ENCODE measurements around the gene SIN3B. TPM values are rescaled to one million over a fixed set of nuclear protein-coding genes. Genes with fewer than 3 reads are reported as not detected.

SIN3B gene
- total RNA-seq, 1 donor from 2014 or later = 47.8 TPM

GRCh38 chr19:16911046-16911445 is 81.8 kb downstream of the SIN3B start:
- no peak for DNase-seq

GRCh38 chr19:16912780-16913179 is 83.6 kb downstream of the SIN3B start:
- DNase-seq = no peak

GRCh38 chr19:16914421-16914820 is 85.2 kb downstream of the SIN3B start:
- no peak for DNase-seq

- DNase-seq = no peak
These were observed 85.9 kb downstream of the SIN3B start for GRCh38 chr19:16915135-16915534.

- DNase-seq = no peak
These were observed 86.5 kb downstream of the SIN3B start for GRCh38 chr19:16915734-16916133.

- DNase-seq = no peak
These were observed 88.2 kb downstream of the SIN3B start for GRCh38 chr19:16917401-16917800.

- DNase-seq = no peak
These were observed 90.3 kb downstream of the SIN3B start for GRCh38 chr19:16919496-16919895.

- DNase-seq = no peak
These were observed 91.8 kb downstream of the SIN3B start for GRCh38 chr19:16920816-16921529.

- DNase-seq = no peak
These were observed 92.8 kb downstream of the SIN3B start for GRCh38 chr19:16921766-16922591.

GRCh38 chr19:16922592-16922934 is 93.4 kb downstream of the SIN3B start:
- DNase-seq = no peak

- no peak for DNase-seq
These were observed 93.8 kb downstream of the SIN3B start for GRCh38 chr19:16922949-16923348.

- DNase-seq = no peak
These were observed 98.7 kb downstream of the SIN3B start for GRCh38 chr19:16927883-16928282.

- DNase-seq = no peak
These were observed 99.2 kb downstream of the SIN3B start for GRCh38 chr19:16928351-16928750.

- no peak for DNase-seq
These were observed 99.7 kb downstream of the SIN3B start for GRCh38 chr19:16928916-16929315.

Small RNA genes lying within 50 kb of the gene (small RNA-seq; reads per million reads assigned to genes)
- gene AC008737.3 (ENCODE audit: low replicate concordance) (not detected), gene RN7SL823P (ENCODE audit: low replicate concordance) (not detected), gene RN7SL835P (ENCODE audit: low replicate concordance) (not detected)

Other genes with a start within 250 kb of the SIN3B start
- 5.7 TPM for gene MED26, start 201.2 kb upstream of the SIN3B start, total RNA-seq
- 50.6 TPM for gene SMIM7, start 169.3 kb upstream of the SIN3B start, total RNA-seq
- 11.9 TPM for gene TMEM38A, start 168.3 kb upstream of the SIN3B start, total RNA-seq
- 0.10 TPM for gene NWD1, start 109.6 kb upstream of the SIN3B start, total RNA-seq
- gene F2RL3, start 59.6 kb downstream of the SIN3B start, total RNA-seq = 0.49 TPM
- gene CPAMD8, start 197.4 kb downstream of the SIN3B start, total RNA-seq = 4.0 TPM
- 4.5 TPM for gene HAUS8, start 246.1 kb downstream of the SIN3B start, total RNA-seq
- 27.5 TPM for gene MYO9B, start 246.4 kb downstream of the SIN3B start, total RNA-seq

Data from skin of body (tissue), 3 donors.